Kidney (tissue), 14 donors: ENCODE measurements around the gene PPL. TPM values are rescaled to one million over a fixed set of nuclear protein-coding genes. Genes with fewer than 3 reads are reported as not detected.

ENCODE experiments used
- DNase-seq, 5 donors: peaks; one replicate each; pipeline ENCODE4 v3.0.0-alpha.2; 2013 to 2020
- FAIRE-seq: peaks from 2 replicates; lab custom pipeline; 2012; peaks lifted over from hg19 to GRCh38; lab: Jason Lieb, UNC
- H3K27ac ChIP-seq, 2 donors: one replicate each; pipeline ENCODE4 v1.7.0; 2013; ENCODE audit warnings: low read depth in 2 of 2, low read length in 2 of 2, inconsistent platforms in 1 of 2
- H3K27me3 ChIP-seq: one replicate; pipeline ENCODE4 v1.7.1; 2013; ENCODE audit warnings: low read length, inconsistent platforms; ENCODE audit not compliant: control insufficient read depth, insufficient read depth
- H3K36me3 ChIP-seq, 3 donors: one replicate each; pipeline versions ENCODE4 v1.7.0 to v1.7.1; 2013; ENCODE audit warnings: low read length in 3 of 3, control low read depth in 1 of 3, inconsistent platforms in 1 of 3; ENCODE audit not compliant: insufficient read depth in 3 of 3, control insufficient read depth in 2 of 3
- H3K4me1 ChIP-seq, 3 donors: one replicate each; pipeline versions ENCODE4 v1.7.0 to v1.7.1; 2013; ENCODE audit warnings: low read length in 3 of 3, inconsistent platforms in 1 of 3, low read depth in 1 of 3; ENCODE audit not compliant: control insufficient read depth in 2 of 3, insufficient read depth in 2 of 3
- H3K4me3 ChIP-seq, 3 donors: one replicate each; pipeline versions ENCODE4 v1.7.0 to v1.8.1; 2013; ENCODE audit warnings: low read length in 3 of 3, control low read depth in 1 of 3, inconsistent platforms in 1 of 3
- H3K9ac ChIP-seq, 3 donors: one replicate each; pipeline versions ENCODE4 v1.7.0 to v1.7.1; 2013; ENCODE audit warnings: low read length in 3 of 3, control low read depth in 1 of 3, inconsistent platforms in 1 of 3
- H3K9me3 ChIP-seq, 3 donors: one replicate each; pipeline versions ENCODE4 v1.7.0 to v1.7.1; 2013; ENCODE audit warnings: low read length in 3 of 3, control low read depth in 1 of 3, inconsistent platforms in 1 of 3; ENCODE audit not compliant: control insufficient read depth in 2 of 3, insufficient read depth in 1 of 3
- intact Hi-C: fragments of 100-400 bp; cut with DNase I; formaldehyde crosslinking; loops from one replicate; pipeline ENCODE4 v1.11.1; 2022
- polyA plus RNA-seq: library from polyadenylated mRNA; stranded (reverse); fragments of 350-450 nt; fragmentation: Illumina TruSeq; extraction: RNeasy Lipid Tissue Mini Kit (QIAGEN cat#74804); gene quantifications from one replicate; pipeline ENCODE4 v1.2.3, GENCODE V29; 2014; ENCODE audit warnings: low read depth, low replicate concordance; ENCODE audit not compliant: insufficient read depth
- total RNA-seq: library from RNA; stranded (reverse); fragmentation: NEBNext Ultra II Directional; extraction: Animal tissue kit (Norgen Biotek cat#: 25700); gene quantifications from one replicate; pipeline ENCODE4 v1.2.1, GENCODE V29; 2021
- TF ChIP-seq, protein P1 (sequence below): IDR thresholded peaks from 3 replicates; pipeline ENCODE4 v1.5.1; 2012; ENCODE audit warnings: mild to moderate bottlenecking, moderate library complexity, borderline replicate concordance; ENCODE audit not compliant: insufficient read depth; ENCODE audit errors: extremely low read depth
- donor health status: control.
- donor health status: control.
- donor health status: control.
- donor health status: control.
- donor health status: control.
- donor health status: DM: yes; HTN: yes; CAD: no.
- donor health status: Normal renal cell carcinoma (clear cell type).

Gene PPL
- total and polyA plus RNA-seq, 2 donors from 2014 or later, result 7.7 to 78.4 TPM

GRCh38 chr16:4902038-4902437, 34.9 kb downstream of the PPL start:
- Histone ChIP-seq H3K27ac (no peak overlapping the region), H3K4me1 (peaks cover 0 to 5% (median 0%) of the 10 kb centered on the region in 3 donors), H3K36me3 (no peaks in the 10 kb centered on the region), H3K9me3 (no peaks in the 10 kb centered on the region), H3K27me3 (no peaks in the 10 kb centered on the region), H3K4me3 (no peak overlapping the region), H3K9ac (no peak overlapping the region)
- TF ChIP-seq, protein P1, sequence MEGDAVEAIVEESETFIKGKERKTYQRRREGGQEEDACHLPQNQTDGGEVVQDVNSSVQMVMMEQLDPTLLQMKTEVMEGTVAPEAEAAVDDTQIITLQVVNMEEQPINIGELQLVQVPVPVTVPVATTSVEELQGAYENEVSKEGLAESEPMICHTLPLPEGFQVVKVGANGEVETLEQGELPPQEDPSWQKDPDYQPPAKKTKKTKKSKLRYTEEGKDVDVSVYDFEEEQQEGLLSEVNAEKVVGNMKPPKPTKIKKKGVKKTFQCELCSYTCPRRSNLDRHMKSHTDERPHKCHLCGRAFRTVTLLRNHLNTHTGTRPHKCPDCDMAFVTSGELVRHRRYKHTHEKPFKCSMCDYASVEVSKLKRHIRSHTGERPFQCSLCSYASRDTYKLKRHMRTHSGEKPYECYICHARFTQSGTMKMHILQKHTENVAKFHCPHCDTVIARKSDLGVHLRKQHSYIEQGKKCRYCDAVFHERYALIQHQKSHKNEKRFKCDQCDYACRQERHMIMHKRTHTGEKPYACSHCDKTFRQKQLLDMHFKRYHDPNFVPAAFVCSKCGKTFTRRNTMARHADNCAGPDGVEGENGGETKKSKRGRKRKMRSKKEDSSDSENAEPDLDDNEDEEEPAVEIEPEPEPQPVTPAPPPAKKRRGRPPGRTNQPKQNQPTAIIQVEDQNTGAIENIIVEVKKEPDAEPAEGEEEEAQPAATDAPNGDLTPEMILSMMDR, result no peak
- FAIRE-seq (no peak), DNase-seq (no peak)
- intact Hi-C loops, result no loop called here

DNA sequence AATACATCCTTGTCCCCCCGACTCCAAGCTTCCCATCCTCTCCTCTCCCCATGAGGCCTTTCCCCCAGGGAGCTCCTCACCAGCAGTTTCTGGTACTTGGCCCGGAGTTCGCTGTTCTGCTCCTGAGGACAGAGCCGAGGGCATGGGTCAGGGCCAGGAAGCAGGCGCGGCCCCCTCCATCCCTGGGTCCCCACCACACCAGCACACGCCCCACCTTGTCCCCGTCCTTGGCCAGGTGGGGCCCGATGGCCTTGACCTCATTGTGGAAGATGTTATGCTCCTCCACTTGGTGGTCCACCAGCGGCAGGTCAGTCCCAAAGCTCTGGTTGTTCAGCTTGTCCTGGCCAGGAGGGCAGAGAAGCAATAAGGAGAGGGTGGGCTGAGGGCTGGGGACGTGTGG, 36.2 kb downstream of the PPL start:
- Histone ChIP-seq H3K27ac (no peak overlapping the region), H3K9ac (no peak overlapping the region), H3K4me1 (no peaks in the 10 kb centered on the region), H3K36me3 (no peaks in the 10 kb centered on the region), H3K9me3 (no peaks in the 10 kb centered on the region), H3K4me3 (no peak overlapping the region), H3K27me3 (no peaks in the 10 kb centered on the region)
- TF ChIP-seq, protein P1, result no peak
- DNase-seq, result no peak
- intact Hi-C loops, result no loop called here
- FAIRE-seq, result no peak

- no peaks in the 10 kb centered on the region for H3K27me3 ChIP-seq
- DNase-seq (no peak), FAIRE-seq (no peak)
- H3K4me1 ChIP-seq, result no peaks in the 10 kb centered on the region
- H3K9ac ChIP-seq, result no peak overlapping the region
- TF ChIP-seq, protein P1, result no peak
- no peak overlapping the region for H3K27ac ChIP-seq
- intact Hi-C loops, result no loop called here
- H3K36me3 ChIP-seq, result no peaks in the 10 kb centered on the region
- H3K9me3 ChIP-seq, result no peaks in the 10 kb centered on the region
- H3K4me3 ChIP-seq, result no peak overlapping the region
Measured at GRCh38 chr16:4900036-4900435, 36.9 kb downstream of the PPL start.

DNA sequence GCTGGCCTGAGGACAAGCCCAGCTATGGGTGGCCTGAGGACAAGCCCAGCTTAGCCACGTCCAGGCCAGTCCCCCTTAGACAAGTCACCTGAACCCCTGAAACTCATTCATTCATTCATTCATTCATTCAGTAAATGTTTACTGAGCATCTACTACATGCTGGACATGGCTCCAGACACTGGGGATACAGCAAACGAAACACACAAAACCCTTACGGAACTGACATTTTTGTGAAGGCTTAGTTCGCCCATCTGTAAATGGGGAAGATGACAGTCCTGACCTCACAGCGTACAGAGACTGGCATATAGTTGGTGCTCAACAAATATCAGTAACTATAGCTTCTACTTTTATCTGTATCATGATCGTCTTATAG, 37.5 kb downstream of the PPL start:
- no peaks in the 10 kb centered on the region for H3K9me3 ChIP-seq
- no peak overlapping the region for H3K27ac ChIP-seq
- no peak overlapping the region for H3K4me3 ChIP-seq
- H3K27me3 ChIP-seq, result no peaks in the 10 kb centered on the region
- no peak for DNase-seq
- no peaks in the 10 kb centered on the region for H3K4me1 ChIP-seq
- peaks cover 0 to 3% (median 0%) of the 10 kb centered on the region in 3 donors for H3K36me3 ChIP-seq
- TF ChIP-seq, protein P1, result no peak
- intact Hi-C loops, result no loop called here
- H3K9ac ChIP-seq, result no peak overlapping the region
- FAIRE-seq, result no peak
